Adrenal gland (tissue), 12 donors: Measurements from ENCODE around the gene CREBBP. TPM values are rescaled to one million over a fixed set of nuclear protein-coding genes. Genes with fewer than 3 reads are reported as not detected.
A peak's percentile ranks its signal among the peaks of the same experiment; 100 is the strongest.

Experiments used
- DNase-seq, 7 donors: peaks; one replicate each; pipeline ENCODE4 v3.0.0-alpha.2; 2019 to 2020
- H3K27ac ChIP-seq, 5 donors: fragments of 200-600 bp; sonication (generic) in 4 of 5; 1 replicate in 3 of 5; 2 replicates in 2 of 5; pipeline versions ENCODE4 v1.5.1 to v1.8.0; 2016 to 2020; ENCODE audit warnings: mild to moderate bottlenecking in 1 of 5
- H3K27me3 ChIP-seq: fragments of 200-600 bp; 2 replicates; pipeline ENCODE4 v1.8.0; 2021
- H3K36me3 ChIP-seq, 2 donors: fragments of 200-600 bp; replicated peaks in 1 of 2; 1 replicate in 1 of 2; 2 replicates in 1 of 2; pipeline versions ENCODE4 v1.5.1 to v1.8.0; 2018 to 2022
- H3K4me1 ChIP-seq, 2 donors: fragments of 200-600 bp; replicated peaks in 1 of 2; 1 replicate in 1 of 2; 2 replicates in 1 of 2; pipeline versions ENCODE4 v1.5.1 to v1.8.0; 2018 to 2021
- H3K4me3 ChIP-seq, 4 donors: fragments of 200-600 bp; sonication (generic) in 3 of 4; one replicate each; pipeline ENCODE4 v1.5.1; 2016 to 2018
- H3K9me3 ChIP-seq, 3 donors: fragments of 200-600 bp; sonication (generic) in 1 of 3; replicated peaks in 1 of 3; 1 replicate in 2 of 3; 2 replicates in 1 of 3; pipeline versions ENCODE4 v1.5.1 to v1.8.0; 2016 to 2021
- CTCF ChIP-seq, 6 experiments: fragments of 450-650 bp in 4 of 6; fragments of 200-600 bp in 2 of 6; sonication (generic) in 1 of 6; IDR thresholded peaks; 1 replicate in 5 of 6; 2 replicates in 1 of 6; pipeline versions ENCODE4 v1.5.1 to v1.8.0; 2016 to 2021; ENCODE audit warnings: antibody characterized with exemption in 6 of 6, mild to moderate bottlenecking in 2 of 6, moderate library complexity in 1 of 6
- POLR2A ChIP-seq, 2 donors: fragments of 450-650 bp; IDR thresholded peaks; one replicate each; pipeline ENCODE4 v1.6.1; 2017; ENCODE audit warnings: antibody characterized with exemption in 2 of 2, mild to moderate bottlenecking in 2 of 2, moderate library complexity in 1 of 2
- WGBS, 4 donors: extraction: QIAGEN DNeasy Blood & Tissue Kit in 2 of 4; methylation state at CpG; one replicate each; pipeline versions ENCODE4 v1.1.5 to v1.1.7; 2013 to 2017; 5-methylcytosine and 5-hydroxymethylcytosine counted together
- intact Hi-C, 2 donors: fragments of 100-400 bp; cut with DNase I; formaldehyde crosslinking; loops; one replicate each; pipeline versions ENCODE4 v1.14.1 to v1.15.0; 2022 to 2023
- polyA plus RNA-seq, 3 donors: library from polyadenylated mRNA; stranded (reverse); fragments of 200-250 nt in 2 of 3; fragments of 350-450 nt in 1 of 3; fragmentation: Illumina TruSeq in 1 of 3; extraction: RNeasy Lipid Tissue Mini Kit (QIAGEN cat#74804) in 1 of 3; gene quantifications; one replicate each; pipeline ENCODE4 v1.2.3, GENCODE V29; 2013 to 2014
- total RNA-seq, 9 donors: library from RNA; depleted of rRNA in 4 of 9; stranded (reverse); fragments of >200 nt in 4 of 9; fragments of 120-200 nt in 1 of 9; fragmentation: NEBNext Ultra II Directional in 1 of 9; extraction: Animal tissue kit (Norgen Biotek cat#: 25700) in 1 of 9; gene quantifications; one replicate each; pipeline versions ENCODE4 v1.1.0 to v1.2.4, GENCODE V29; 2013 to 2023
- donor health status: healthy with polysubstance abuse.
- donor health status: Bipolar disorder and iron deficiency.
- donor health status: DM: yes; HTN: yes; CAD: no.
- donor health status: DM: no; HTN: no; CAD: no.
- donor health status: DM: no; HTN: no; CAD: no.
- donor health status: DM: yes; HTN: yes; CAD: no.

The CREBBP gene
- total and polyA plus RNA-seq, 12 donors: 13.7 to 67.7 (median 44.1) TPM

GRCh38 chr16:3722508-3722907 lies 158.0 kb downstream of the CREBBP start:
- Histone ChIP-seq H3K36me3 (peaks cover 0 to under 1% of the 10 kb centered on the region in 2 donors), H3K27ac (no peak overlapping the region), H3K4me3 (no peak overlapping the region), H3K4me1 (peaks cover 4 to 8% of the 10 kb centered on the region in 2 donors), H3K9me3 (no peaks in the 10 kb centered on the region), H3K27me3 (no peaks in the 10 kb centered on the region)
- no peak for DNase-seq
- WGBS, 4 donors: 84 to 91% (median 90%) methylated on average over 10 of the region's 10 CpGs
- no peak for TF ChIP-seq CTCF (IDR thresholded peaks at IDR 0.05)
- TF ChIP-seq POLR2A (IDR thresholded peaks at IDR 0.05): no peak
- intact Hi-C loops: no loop called here

GRCh38 chr16:3720418-3720817 lies 160.1 kb downstream of the CREBBP start:
- no peaks in the 10 kb centered on the region for H3K27me3 ChIP-seq
- 57 to 71% (median 60%) methylated on average over 11 of the region's 11 CpGs for WGBS, 4 donors

GRCh38 chr16:3718628-3719027 lies 161.9 kb downstream of the CREBBP start:
- intact Hi-C loops: no loop called here
- DNase-seq: no peak
- Histone ChIP-seq H3K36me3 (no peaks in the 10 kb centered on the region), H3K27ac (no peak overlapping the region), H3K9me3 (no peaks in the 10 kb centered on the region), H3K4me3 (no peak overlapping the region), H3K27me3 (no peaks in the 10 kb centered on the region), H3K4me1 (peaks cover 10 to 14% of the 10 kb centered on the region in 2 donors)
- TF ChIP-seq POLR2A (IDR thresholded peaks at IDR 0.05): no peak
- 92 to 94% (median 93%) methylated on average over 10 of the region's 10 CpGs for WGBS, 4 donors

More at GRCh38 chr16:3720418-3720817, 160.1 kb downstream of the CREBBP start:
- H3K9me3 ChIP-seq: no peaks in the 10 kb centered on the region
- H3K4me3 ChIP-seq: no peak overlapping the region
- TF ChIP-seq POLR2A (IDR thresholded peaks at IDR 0.05) (no peak), CTCF (IDR thresholded peaks at IDR 0.05) (no peak)
- H3K4me1 ChIP-seq: peaks cover 10 to 14% of the 10 kb centered on the region in 2 donors
- H3K36me3 ChIP-seq: no peaks in the 10 kb centered on the region
- intact Hi-C loops: no loop called here
- no peak for DNase-seq
- no peak overlapping the region for H3K27ac ChIP-seq

GRCh38 chr16:3718019-3718391 lies 162.5 kb downstream of the CREBBP start:
- no peaks in the 10 kb centered on the region for H3K27me3 ChIP-seq
- H3K9me3 ChIP-seq: no peaks in the 10 kb centered on the region
- peak overlapping the region in 3 of 5 donors; percentile 66 to 94 (median 87) for H3K27ac ChIP-seq
- DNase-seq: no peak
- H3K4me1 ChIP-seq: peaks cover 10 to 14% of the 10 kb centered on the region in 2 donors
- no peaks in the 10 kb centered on the region for H3K36me3 ChIP-seq
- H3K4me3 ChIP-seq: peak overlapping the region in 3 of 4 donors; percentile 26 to 98 (median 93)
- TF ChIP-seq CTCF (IDR thresholded peaks at IDR 0.05) (no peak), POLR2A (IDR thresholded peaks at IDR 0.05) (no peak)
- intact Hi-C loops: no loop called here
- 24 to 29% (median 27%) methylated on average over 5 of the region's 5 CpGs for WGBS, 4 donors
